HT1080 (cell line): Measurements from ENCODE around the gene UNC80. TPM values are rescaled to one million over a fixed set of nuclear protein-coding genes. Genes with fewer than 3 reads are reported as not detected.
"Not testable (repeated sequence)": the region's sequence is repeated elsewhere in the genome, so short reads cannot be mapped to it uniquely, and the experiment has no call there.

Experiments
- DNase-seq: peaks from one replicate; pipeline ENCODE4 v3.0.0-alpha.2; 2015; ENCODE audit warnings: low read depth
- polyA plus RNA-seq, 2 experiments: library from polyadenylated mRNA; depleted of rRNA; stranded (reverse); fragments of >200 nt; gene quantifications; 2 replicates each; pipeline ENCODE4 v1.2.3, GENCODE V29; 2015
- total RNA-seq: library from RNA; depleted of rRNA; stranded (reverse); fragments of >200 nt; shearing (Covaris generic); gene quantifications from 2 replicates; pipeline ENCODE4 v1.2.3, GENCODE V29; 2014; rRNA removed

UNC80 gene
- 0.20 and 0.79 TPM in 2 replicates for total RNA-seq
- polyA plus RNA-seq (2015; cell fraction: cytosol; rRNA removed) = 0.14 and 0.15 TPM in 2 replicates
- 0.18 and 0.42 TPM in 2 replicates for polyA plus RNA-seq (2015; cell fraction: nucleus; rRNA removed)

- peak; percentile 56 for DNase-seq
Measured at GRCh38 chr2:209771474-209772289, at the start of gene UNC80. Gene UNC80 (plus strand): TSS chr2:209771832. CDS start chr2:209772073, 241 bp downstream.

GRCh38 chr2:209726311-209726710, 45.3 kb upstream of the UNC80 start:
- no peak for DNase-seq

- DNase-seq = no peak
Measured at GRCh38 chr2:209727077-209727476, 44.6 kb upstream of the UNC80 start.

- DNase-seq = peak; percentile 2
Measured at GRCh38 chr2:209734805-209735204, 36.8 kb upstream of the UNC80 start.

DNA sequence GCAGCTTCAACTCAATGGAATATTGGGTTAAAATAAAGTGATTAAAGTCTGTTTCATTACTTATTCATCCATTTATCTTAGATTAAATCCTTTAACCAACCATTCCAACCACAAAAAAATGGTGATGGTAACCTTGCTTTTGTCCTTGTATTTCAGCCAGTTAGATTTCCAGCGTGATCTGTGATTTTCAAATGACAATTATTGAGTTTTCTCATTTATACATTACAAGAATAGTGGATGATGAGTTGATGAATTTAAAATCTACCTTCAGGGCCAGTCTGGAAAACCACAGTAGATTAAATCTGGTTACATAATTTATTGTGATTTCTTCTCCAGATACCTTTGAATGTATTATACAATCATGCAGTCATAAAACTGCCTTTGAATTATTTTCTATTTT, 29.7 kb upstream of the UNC80 start:
- no peak for DNase-seq

- DNase-seq = no peak
Measured at GRCh38 chr2:209753020-209753419, 18.6 kb upstream of the UNC80 start.

- no peak for DNase-seq
Measured at GRCh38 chr2:209757163-209757562, 14.5 kb upstream of the UNC80 start.

GRCh38 chr2:209761566-209761965, 10.1 kb upstream of the UNC80 start:
- peak; percentile 29 for DNase-seq

DNA sequence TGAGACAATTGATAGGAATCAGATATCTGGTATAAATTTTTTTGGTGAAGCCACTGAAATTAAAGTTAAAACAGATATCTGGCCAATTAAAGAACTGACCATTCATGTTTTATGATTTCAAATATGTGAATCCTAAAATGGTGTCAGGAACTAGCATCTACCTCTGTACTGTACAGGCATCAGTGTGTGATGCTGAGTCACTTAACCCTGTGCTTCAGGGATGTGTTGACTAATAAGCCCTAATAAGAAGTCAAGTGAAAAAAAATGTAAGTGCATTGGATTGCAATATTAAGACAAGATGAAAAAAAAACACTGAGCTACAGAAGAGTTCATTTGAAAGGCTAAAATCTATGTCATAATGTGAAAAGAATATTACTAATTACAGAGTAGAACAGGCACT, 9.1 kb upstream of the UNC80 start:
- peak; percentile 21 for DNase-seq

DNA sequence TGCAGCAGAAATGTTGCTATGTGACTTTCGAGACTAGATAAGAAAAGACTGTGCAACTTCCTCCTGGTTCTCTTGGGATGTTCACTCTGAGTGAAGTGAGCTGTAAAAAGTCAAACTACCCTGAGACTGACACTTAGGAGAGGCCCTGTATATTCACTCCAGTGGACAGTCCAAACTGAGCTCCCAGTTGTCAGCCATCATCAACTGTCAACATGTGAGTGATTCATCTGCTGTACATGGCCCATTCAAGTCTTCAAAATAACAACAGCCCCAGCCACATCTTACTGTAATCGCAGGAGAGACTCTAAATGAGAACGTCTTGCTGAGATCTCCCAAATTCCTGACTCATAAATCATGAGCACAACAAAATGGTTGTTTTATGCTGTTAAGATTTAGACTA, 8.5 kb upstream of the UNC80 start:
- no peak for DNase-seq

- no peak for DNase-seq
Measured at GRCh38 chr2:209766613-209767012, 5.0 kb upstream of the UNC80 start.

- no peak for DNase-seq
Measured at GRCh38 chr2:209767316-209767715, 4.3 kb upstream of the UNC80 start.

- no peak for DNase-seq
Measured at GRCh38 chr2:209768557-209768956, 3.1 kb upstream of the UNC80 start.

DNA sequence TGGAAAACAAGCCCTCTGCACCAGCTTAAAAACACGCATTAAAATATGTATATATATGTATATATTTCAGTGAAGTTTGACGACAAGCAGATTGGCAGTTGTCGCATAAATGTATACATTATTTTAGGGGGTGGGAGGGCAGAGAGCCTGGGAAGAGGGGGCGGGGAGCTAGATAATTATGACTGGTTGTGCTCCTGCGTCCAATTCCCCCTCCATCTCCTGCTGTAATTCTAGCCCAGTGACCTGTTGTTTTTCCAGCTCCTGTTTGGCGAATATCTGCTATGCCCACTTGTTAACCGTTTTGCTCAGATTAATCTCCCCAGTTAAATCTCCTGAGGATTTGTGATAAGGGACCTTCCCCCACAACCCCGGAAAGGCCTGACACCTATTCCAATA, 656 bp downstream of the UNC80 start:
- no peak for DNase-seq

DNA sequence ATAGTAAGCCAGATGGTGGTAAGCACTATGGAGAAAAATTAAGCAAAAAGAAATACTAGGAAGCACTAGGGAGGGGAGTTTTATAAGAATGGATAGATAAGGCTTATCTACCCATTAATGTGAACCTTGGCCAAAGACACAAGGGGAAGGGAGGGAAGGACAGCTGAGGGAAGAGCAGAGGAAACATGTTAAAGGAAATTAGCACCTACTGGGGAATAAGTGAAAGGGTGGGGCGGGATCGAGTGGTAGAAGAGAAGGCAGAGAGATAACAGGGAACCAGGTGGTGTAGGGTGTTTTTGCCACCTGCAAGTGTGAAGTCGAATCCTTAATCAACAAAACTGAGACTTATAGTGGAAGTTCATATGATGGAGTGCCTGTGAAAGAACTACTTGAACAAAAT, 1.7 kb downstream of the UNC80 start:
- DNase-seq = no peak

GRCh38 chr2:209787416-209787815, 15.8 kb downstream of the UNC80 start:
- no peak for DNase-seq

- DNase-seq = no peak
Measured at GRCh38 chr2:209788925-209789324, 17.3 kb downstream of the UNC80 start.

- DNase-seq = peak; percentile 37
Measured at GRCh38 chr2:209790066-209790728, 18.6 kb downstream of the UNC80 start.

- DNase-seq = no peak
Measured at GRCh38 chr2:209791151-209791550, 19.5 kb downstream of the UNC80 start.

DNA sequence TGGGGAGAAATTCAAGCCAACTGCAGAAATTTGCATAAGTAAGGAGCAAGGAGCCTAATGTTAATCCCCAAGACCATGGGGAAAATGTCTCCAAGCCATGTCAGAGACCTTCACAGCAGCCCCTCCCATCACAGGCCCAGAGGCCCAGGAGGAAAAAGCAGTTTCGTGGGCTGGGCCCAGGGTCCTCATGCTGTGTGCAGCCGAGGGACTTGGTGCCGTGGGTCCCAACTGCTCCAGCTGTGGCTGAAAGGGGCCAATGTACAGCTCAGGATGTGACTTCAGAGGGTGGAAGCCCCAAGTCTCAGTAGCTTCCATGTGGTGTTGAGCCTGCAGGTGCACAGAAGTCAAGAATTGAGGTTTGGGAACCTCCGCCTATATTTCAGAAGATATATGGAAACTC, 23.8 kb downstream of the UNC80 start:
- DNase-seq = not testable (repeated sequence)

GRCh38 chr2:209805351-209805750, 33.7 kb downstream of the UNC80 start:
- DNase-seq = no peak

- DNase-seq = no peak
Measured at GRCh38 chr2:209806318-209806717, 34.7 kb downstream of the UNC80 start.

DNA sequence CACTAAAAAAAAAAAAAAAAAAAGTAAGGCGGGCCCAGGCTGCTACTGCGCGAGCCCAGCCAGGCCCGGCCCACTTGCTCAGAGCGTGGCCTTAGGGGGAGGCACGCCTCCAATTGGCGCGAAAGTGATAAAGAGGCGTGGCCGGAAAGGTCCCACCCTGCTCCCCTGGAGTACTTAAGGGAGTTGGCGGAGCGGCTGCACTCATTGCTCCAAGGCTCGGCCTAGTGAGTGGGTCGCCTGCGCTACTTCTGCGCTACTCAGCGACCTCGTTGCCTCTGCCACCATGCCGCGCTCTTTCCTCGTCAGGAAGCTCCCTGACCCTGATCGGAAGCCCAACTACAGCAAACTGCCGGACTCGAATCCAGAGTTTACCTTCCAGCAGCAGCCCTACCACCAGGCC, 36.9 kb downstream of the UNC80 start:
- no peak for DNase-seq
